WTC11 (cell line): ENCODE results near the gene PDC. TPM values are rescaled to one million over a fixed set of nuclear protein-coding genes. Genes with fewer than 3 reads are reported as not detected.

Experiments used
- ATAC-seq: fragments of 200-7000 bp; cut with Tn5 transposase; 2 replicates; pipeline ENCODE4 v1.10.0; 2021; ENCODE audit warnings: mild to moderate bottlenecking, moderate library complexity
- CTCF ChIA-PET: fragments of 300-600 bp; sonication (Branson Sonifier 250); formaldehyde crosslinking; loops from one replicate; lab custom pipeline; 2021; ENCODE audit warnings: antibody characterized with exemption; lab: Charles Lee
- POLR2A ChIA-PET: fragments of 350-600 bp; sonication (Branson Sonifier 250); formaldehyde crosslinking; loops from one replicate; lab custom pipeline; 2021; ENCODE audit warnings: antibody characterized with exemption; lab: Charles Lee
- DNase-seq: peaks from one replicate; pipeline ENCODE4 v3.0.0; 2021; ENCODE audit warnings: low spot score
- H3K27ac Mint-ChIP-seq: 2 replicates; pipeline ENCODE4 v1.8.0; 2021; ENCODE audit warnings: mixed read lengths
- H3K27me3 Mint-ChIP-seq: 2 replicates; pipeline ENCODE4 v1.8.0; 2021; ENCODE audit warnings: low read depth, mild to moderate bottlenecking, moderate library complexity, mixed read lengths
- H3K36me3 Mint-ChIP-seq: 2 replicates; pipeline ENCODE4 v1.8.0; 2021; ENCODE audit warnings: mixed read lengths
- H3K4me1 Mint-ChIP-seq: 2 replicates; pipeline ENCODE4 v1.8.0; 2022; ENCODE audit warnings: mixed read lengths
- H3K4me3 Mint-ChIP-seq: 2 replicates; pipeline ENCODE4 v1.8.0; 2021; ENCODE audit warnings: mild to moderate bottlenecking, moderate library complexity, mixed read lengths
- H3K9me3 Mint-ChIP-seq: 2 replicates; pipeline ENCODE4 v1.8.0; 2021; ENCODE audit warnings: mixed read lengths
- ATF1 ChIP-seq: sonication (generic); formaldehyde crosslinking; IDR thresholded peaks from 2 replicates; pipeline ENCODE4 v1.8.1; 2023; ENCODE audit warnings: mild to moderate bottlenecking, moderate library complexity, missing genetic modification reagents
- ATF2 ChIP-seq: sonication (generic); formaldehyde crosslinking; IDR thresholded peaks from 2 replicates; pipeline ENCODE4 v1.8.1; 2022; ENCODE audit warnings: low read depth, missing genetic modification reagents, borderline replicate concordance
- E2F4 ChIP-seq: sonication (generic); formaldehyde crosslinking; IDR thresholded peaks from 2 replicates; pipeline ENCODE4 v1.8.1; 2022; ENCODE audit warnings: low read depth, mild to moderate bottlenecking, moderate library complexity, missing genetic modification reagents, borderline replicate concordance
- EMX1 ChIP-seq: fragments of 250-450 bp; sonication (Bioruptor Pico); IDR thresholded peaks from 2 replicates; pipeline ENCODE4 v1.8.0; 2021; ENCODE audit warnings: mild to moderate bottlenecking
- ESRRA ChIP-seq: sonication (generic); formaldehyde crosslinking; IDR thresholded peaks from 2 replicates; pipeline ENCODE4 v1.8.1; 2022; ENCODE audit warnings: mild to moderate bottlenecking, missing genetic modification reagents, borderline replicate concordance
- FOXP1 ChIP-seq: sonication (generic); formaldehyde crosslinking; IDR thresholded peaks from 2 replicates; pipeline ENCODE4 v1.8.0; 2022; ENCODE audit warnings: missing genetic modification reagents, mild to moderate bottlenecking, moderate library complexity, borderline replicate concordance
- NFATC4 ChIP-seq: fragments of 250-450 bp; sonication (Bioruptor Pico); IDR thresholded peaks from 2 replicates; pipeline ENCODE4 v1.9.0; 2021; ENCODE audit warnings: mild to moderate bottlenecking
- NR2C2 ChIP-seq: sonication (generic); formaldehyde crosslinking; IDR thresholded peaks from 2 replicates; pipeline ENCODE4 v1.8.0; 2022; ENCODE audit warnings: mild to moderate bottlenecking, missing genetic modification reagents
- OVOL2 ChIP-seq: fragments of 250-450 bp; sonication (Bioruptor Pico); IDR thresholded peaks from 2 replicates; pipeline ENCODE4 v1.9.0; 2021; ENCODE audit warnings: mild to moderate bottlenecking, borderline replicate concordance
- PREB ChIP-seq: sonication (generic); formaldehyde crosslinking; IDR thresholded peaks from 2 replicates; pipeline ENCODE4 v1.8.1; 2022; ENCODE audit warnings: mild to moderate bottlenecking, missing genetic modification reagents, moderate library complexity, borderline replicate concordance
- RORB ChIP-seq: fragments of 250-450 bp; sonication (Bioruptor Pico); IDR thresholded peaks from 2 replicates; pipeline ENCODE4 v1.9.0; 2021; ENCODE audit warnings: mild to moderate bottlenecking
- TCF7 ChIP-seq: sonication (generic); formaldehyde crosslinking; IDR thresholded peaks from 2 replicates; pipeline ENCODE4 v1.8.0; 2022; ENCODE audit warnings: mild to moderate bottlenecking, low read depth, missing genetic modification reagents, moderate library complexity
- TEAD1 ChIP-seq: sonication (generic); formaldehyde crosslinking; IDR thresholded peaks from 2 replicates; pipeline ENCODE4 v1.8.0; 2022; ENCODE audit warnings: mild to moderate bottlenecking, missing genetic modification reagents
- TEAD4 ChIP-seq: sonication (generic); formaldehyde crosslinking; IDR thresholded peaks from 2 replicates; pipeline ENCODE4 v1.8.0; 2022; ENCODE audit warnings: mild to moderate bottlenecking, missing genetic modification reagents
- USF1 ChIP-seq: sonication (generic); formaldehyde crosslinking; IDR thresholded peaks from 2 replicates; pipeline ENCODE4 v1.8.0; 2022; ENCODE audit warnings: mild to moderate bottlenecking, missing genetic modification reagents
- ZNF121 ChIP-seq: sonication (generic); formaldehyde crosslinking; IDR thresholded peaks from 2 replicates; pipeline ENCODE4 v1.8.0; 2023; ENCODE audit warnings: missing genetic modification reagents
- ZNF317 ChIP-seq: sonication (generic); formaldehyde crosslinking; IDR thresholded peaks from 2 replicates; pipeline ENCODE4 v1.8.1; 2023; ENCODE audit warnings: low read depth, mild to moderate bottlenecking, moderate library complexity, missing genetic modification reagents, borderline replicate concordance
- ZNF396 ChIP-seq: fragments of 250-450 bp; sonication (Bioruptor Pico); IDR thresholded peaks from 2 replicates; pipeline ENCODE4 v1.8.0; 2021; ENCODE audit warnings: mild to moderate bottlenecking, moderate library complexity, borderline replicate concordance
- ZNF416 ChIP-seq: fragments of 250-450 bp; sonication (Bioruptor Pico); IDR thresholded peaks from 2 replicates; pipeline ENCODE4 v1.9.0; 2021; ENCODE audit warnings: mild to moderate bottlenecking, inconsistent platforms
- total RNA-seq: library from RNA; stranded (reverse); gene quantifications from 3 replicates; pipeline ENCODE4 v1.2.3, GENCODE V29; 2021

PDC gene
- total RNA-seq, 1 experiment from 2014 or later, result not detected

GRCh38 chr1:186454981-186455380 lies 5.9 kb downstream of the PDC start:
- no peaks in the 10 kb centered on the region for H3K9me3 Mint-ChIP-seq
- H3K36me3 Mint-ChIP-seq, result no peaks in the 10 kb centered on the region
- ATAC-seq (no peak), DNase-seq (no peak)
- no peaks in the 10 kb centered on the region for H3K27me3 Mint-ChIP-seq
- no peak overlapping the region for H3K4me3 Mint-ChIP-seq
- TF ChIP-seq ESRRA (CRISPR knock-in tag), result no peak
- ChIA-PET CTCF (no interaction called here), POLR2A (no interaction called here)
- no peak overlapping the region for H3K27ac Mint-ChIP-seq
- H3K4me1 Mint-ChIP-seq, result no peaks in the 10 kb centered on the region

GRCh38 chr1:186446152-186446551 lies 14.8 kb downstream of the PDC start:
- POLR2A ChIA-PET, result no interaction called here

GRCh38 chr1:186443638-186444037 lies 17.3 kb downstream of the PDC start:
- DNase-seq (no peak), ATAC-seq (no peak)
- peaks cover 11% of the 10 kb centered on the region for H3K4me1 Mint-ChIP-seq
- POLR2A ChIA-PET, result no interaction called here
- H3K27ac Mint-ChIP-seq, result no peak overlapping the region
- no peaks in the 10 kb centered on the region for H3K9me3 Mint-ChIP-seq
- TF ChIP-seq ZNF121 (no peak), ATF2 (CRISPR knock-in tag) (no peak), ZNF416 (CRISPR knock-in tag) (no peak), NR2C2 (CRISPR knock-in tag) (no peak)
- TF ChIP-seq, all 79 proteins: peak for 0
- CTCF ChIA-PET, result no interaction called here
- Mint-ChIP-seq H3K36me3 (no peaks in the 10 kb centered on the region), H3K4me3 (no peak overlapping the region), H3K27me3 (no peaks in the 10 kb centered on the region)

More at GRCh38 chr1:186446152-186446551, 14.8 kb downstream of the PDC start:
- DNase-seq, result no peak
- ATAC-seq, result no peak
- Mint-ChIP-seq H3K4me3 (no peak overlapping the region), H3K9me3 (no peaks in the 10 kb centered on the region), H3K27ac (no peak overlapping the region), H3K36me3 (no peaks in the 10 kb centered on the region), H3K4me1 (0 out of 2 replicates have a peak, but pooled peaks cover 6% of the 10 kb centered on the region), H3K27me3 (no peaks in the 10 kb centered on the region)
- CTCF ChIA-PET, result no interaction called here
- TF ChIP-seq ATF1 (CRISPR knock-in tag) (no peak), PREB (no peak), TEAD1 (no peak), TEAD4 (no peak), OVOL2 (CRISPR knock-in tag) (no peak), TCF7 (CRISPR knock-in tag) (no peak), FOXP1 (CRISPR knock-in tag) (no peak), ZNF396 (CRISPR knock-in tag) (no peak), RORB (no peak), NFATC4 (no peak)
- TF ChIP-seq, all 79 proteins: peak for 0

GRCh38 chr1:186442651-186443375 lies 18.1 kb downstream of the PDC start:
- H3K36me3 Mint-ChIP-seq, result no peaks in the 10 kb centered on the region
- H3K4me1 Mint-ChIP-seq, result peaks cover 11% of the 10 kb centered on the region
- H3K9me3 Mint-ChIP-seq, result no peaks in the 10 kb centered on the region
- CTCF ChIA-PET, result no interaction called here
- POLR2A ChIA-PET, result no interaction called here
- no peak for DNase-seq
- no peaks in the 10 kb centered on the region for H3K27me3 Mint-ChIP-seq
- no peak for TF ChIP-seq EMX1 (CRISPR knock-in tag)
- TF ChIP-seq ZNF317 (CRISPR knock-in tag), result no peak
- TF ChIP-seq RORB, result no peak
- TF ChIP-seq E2F4 (CRISPR knock-in tag), result no peak
- TF ChIP-seq USF1 (CRISPR knock-in tag), result no peak
- TF ChIP-seq, all 79 proteins: peak for 0
- Mint-ChIP-seq H3K27ac (no peak overlapping the region), H3K4me3 (no peak overlapping the region)
- ATAC-seq, result no peak
